GM21360 (cell line): Measurements from ENCODE around the gene PAN3.

Experiments
- ATAC-seq: cut with Tn5 transposase; IDR thresholded peaks from one replicate; pipeline ENCODE4 v1.9.1; 2021; ENCODE audit warnings: mild to moderate bottlenecking, moderate library complexity; ENCODE audit not compliant: unreplicated experiment

The PAN3 gene

DNA sequence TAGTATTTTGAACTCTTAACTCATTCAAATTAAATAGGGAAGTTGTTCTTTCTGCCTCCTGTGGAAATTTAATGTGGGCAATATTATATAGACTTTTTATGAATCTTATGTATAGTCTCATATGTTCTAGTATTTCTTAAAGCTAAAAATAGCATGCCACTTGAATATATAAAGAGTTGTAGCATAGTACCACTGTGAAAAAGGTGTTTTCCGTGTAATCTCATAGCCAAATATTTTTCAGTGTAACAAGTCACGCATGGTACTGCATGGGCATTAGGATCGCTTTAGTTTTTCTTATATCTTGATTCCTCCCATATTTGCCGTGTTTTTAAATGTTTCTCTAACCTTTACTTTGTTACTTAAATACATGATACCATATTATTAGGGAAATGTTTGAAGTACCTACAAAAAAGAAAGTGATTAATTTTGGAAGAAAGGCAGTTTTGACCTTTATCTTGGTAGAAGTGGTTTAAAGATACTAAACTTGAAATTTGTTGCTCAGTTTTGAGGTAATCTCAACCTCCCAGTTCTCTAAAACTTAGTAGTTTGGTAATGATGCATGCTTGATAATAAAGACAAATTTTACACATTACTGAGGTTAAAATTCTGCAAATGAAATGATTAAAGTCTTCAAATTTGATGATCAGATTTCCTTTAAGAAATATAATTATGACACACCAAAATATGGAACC lies 81.2 kb downstream of the PAN3 start:
- ATAC-seq: no peak

GRCh38 chr13:28220166-28220565 lies 81.8 kb downstream of the PAN3 start:
- no peak for ATAC-seq

- no peak for ATAC-seq
Measured at GRCh38 chr13:28229522-28230411, 91.4 kb downstream of the PAN3 start.

GRCh38 chr13:28231642-28232041 lies 93.3 kb downstream of the PAN3 start:
- no peak for ATAC-seq

GRCh38 chr13:28237944-28238343 lies 99.6 kb downstream of the PAN3 start:
- ATAC-seq: no peak

GRCh38 chr13:28239374-28239773 lies 101.0 kb downstream of the PAN3 start:
- ATAC-seq: no peak

- no peak for ATAC-seq
Measured at GRCh38 chr13:28245465-28245864, 107.1 kb downstream of the PAN3 start.

DNA sequence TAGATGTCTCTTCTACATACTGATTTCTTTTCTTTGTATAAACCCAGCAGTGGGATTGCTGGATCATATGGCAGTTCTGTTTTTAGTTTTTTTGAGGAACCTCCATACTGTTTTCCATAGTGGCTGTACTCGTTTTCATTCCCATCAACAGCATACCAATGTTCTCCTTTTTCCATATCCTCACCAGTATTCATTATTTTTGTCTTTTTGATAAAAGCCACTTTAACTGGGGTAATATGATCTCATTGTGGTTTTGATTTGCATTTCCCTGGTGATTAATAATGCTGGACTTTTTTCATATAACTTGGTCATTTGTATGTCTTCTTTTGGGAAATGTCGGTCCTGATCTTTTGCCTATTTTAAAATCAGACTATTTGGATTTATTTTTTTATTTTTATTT lies 108.5 kb downstream of the PAN3 start:
- no peak for ATAC-seq

DNA sequence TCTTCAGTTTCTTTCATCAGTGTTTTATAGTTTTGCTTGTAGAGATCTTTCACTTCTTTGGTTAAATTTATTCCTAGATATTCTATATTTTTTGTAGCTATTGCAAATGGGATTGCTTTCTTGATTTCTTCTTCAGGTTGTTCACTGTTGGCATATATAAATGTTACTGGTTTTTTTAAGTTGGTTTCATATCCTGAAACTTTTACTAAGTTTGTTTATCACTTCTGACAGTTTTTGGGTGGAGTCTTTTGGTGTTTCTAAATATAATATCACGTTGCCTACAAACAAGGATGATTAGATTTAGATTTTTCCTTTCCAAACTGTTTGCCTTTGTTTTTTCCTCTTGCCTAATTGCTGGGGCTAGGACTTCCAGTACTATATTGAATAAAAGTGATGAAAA lies 109.7 kb downstream of the PAN3 start:
- ATAC-seq: no peak

DNA sequence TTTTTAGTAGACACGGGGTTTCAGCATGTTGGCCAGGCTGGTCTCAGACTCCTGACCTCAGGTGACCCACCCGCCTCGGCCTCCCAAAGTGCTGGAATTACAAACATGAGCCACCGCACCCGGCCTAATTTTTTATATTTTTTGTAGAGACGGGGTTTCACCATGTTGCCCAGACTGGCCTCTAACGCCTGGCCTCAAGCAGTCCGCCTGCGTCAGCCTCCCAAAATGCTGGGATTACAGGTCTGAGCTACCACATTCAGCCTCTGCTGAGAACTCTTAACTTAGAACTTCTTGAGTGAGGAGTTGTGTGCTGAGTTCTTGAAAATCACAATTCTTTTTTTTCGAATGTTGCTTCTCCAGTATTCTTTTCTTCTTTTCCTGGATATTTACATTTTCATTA lies 112.2 kb downstream of the PAN3 start:
- no peak for ATAC-seq

- ATAC-seq: no peak
Measured at GRCh38 chr13:28251466-28251865, 113.1 kb downstream of the PAN3 start.

- ATAC-seq: no peak
Measured at GRCh38 chr13:28252547-28252946, 114.2 kb downstream of the PAN3 start.

DNA sequence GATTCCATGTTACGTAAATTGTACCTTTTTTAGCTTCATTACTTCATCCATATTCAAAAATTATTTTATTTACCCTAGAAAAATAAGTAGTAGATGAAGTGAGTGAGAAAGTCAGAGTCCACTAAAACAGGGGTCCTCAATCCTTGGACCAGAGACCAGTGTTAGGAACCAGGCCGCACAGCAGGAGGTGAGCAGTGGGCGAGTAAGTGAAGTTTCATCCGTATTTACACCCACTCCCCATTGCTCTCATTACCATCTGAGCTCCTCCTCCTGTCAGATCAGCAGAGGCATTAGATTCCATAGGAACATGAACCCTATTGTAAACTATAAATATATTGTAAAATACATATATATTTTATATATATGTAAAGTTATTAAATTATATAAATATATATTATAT lies 119.0 kb downstream of the PAN3 start:
- ATAC-seq: no peak

DNA sequence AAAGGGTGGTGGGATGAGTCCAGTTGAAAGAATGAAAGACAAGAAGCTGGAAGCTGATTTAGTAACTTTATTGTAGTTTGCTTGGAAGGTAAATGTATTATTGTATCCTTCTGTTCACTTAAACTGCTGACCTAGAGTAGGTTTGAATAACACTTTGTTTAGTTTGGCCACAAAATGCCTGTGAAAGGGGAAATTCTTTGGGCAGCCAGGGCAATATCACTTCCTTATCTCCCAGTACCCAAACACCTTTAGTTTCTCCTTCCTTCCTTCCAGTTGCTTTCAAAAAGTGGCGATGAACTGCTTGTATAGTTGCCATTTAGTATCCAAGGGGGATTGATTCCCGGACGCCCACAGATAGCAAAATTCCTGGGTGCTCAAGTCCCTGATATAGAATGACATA lies 120.1 kb downstream of the PAN3 start:
- ATAC-seq: no peak

GRCh38 chr13:28267497-28267896 lies 129.2 kb downstream of the PAN3 start:
- no peak for ATAC-seq

GRCh38 chr13:28268800-28269223 lies 130.5 kb downstream of the PAN3 start:
- peak; percentile 96 for ATAC-seq

DNA sequence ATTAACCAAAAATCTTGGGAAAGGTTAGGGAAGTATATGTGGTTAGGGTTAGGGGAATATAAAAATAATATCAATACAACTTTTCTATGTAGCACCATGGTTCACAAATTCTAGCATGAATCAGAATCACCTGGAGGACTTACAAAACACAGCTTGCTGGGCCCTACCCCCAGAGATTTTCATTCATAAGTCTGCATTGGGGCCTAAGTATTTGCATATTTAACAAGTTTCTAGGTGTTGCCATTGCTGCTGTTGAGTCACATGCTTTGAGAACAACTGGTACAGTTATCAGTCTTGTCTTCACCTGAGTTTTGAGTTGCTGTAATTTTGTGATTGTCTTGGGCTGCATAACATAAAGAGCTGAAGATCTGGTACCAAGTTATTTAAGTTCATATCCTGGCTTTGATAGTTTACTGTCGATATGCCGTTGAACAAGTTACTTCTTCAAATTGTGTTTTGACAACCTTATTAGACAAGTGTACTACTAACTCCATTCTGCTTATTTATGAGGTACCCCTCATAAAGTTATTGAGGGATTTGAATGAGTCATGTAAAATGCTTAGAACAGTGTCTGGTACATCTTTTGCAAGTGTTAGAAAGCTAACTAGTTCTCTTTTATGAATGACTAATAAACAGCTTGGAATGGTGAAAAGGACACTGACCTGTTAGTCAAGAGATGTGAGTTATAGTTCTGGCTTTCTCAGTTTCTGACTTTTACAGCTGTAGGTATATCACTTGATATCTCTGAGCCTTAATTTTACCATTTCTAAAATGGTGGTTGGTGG lies 132.9 kb downstream of the PAN3 start:
- ATAC-seq: no peak

- ATAC-seq: no peak
Measured at GRCh38 chr13:28273919-28274318, 135.6 kb downstream of the PAN3 start.

- ATAC-seq: no peak
Measured at GRCh38 chr13:28282451-28282850, 144.1 kb downstream of the PAN3 start.

DNA sequence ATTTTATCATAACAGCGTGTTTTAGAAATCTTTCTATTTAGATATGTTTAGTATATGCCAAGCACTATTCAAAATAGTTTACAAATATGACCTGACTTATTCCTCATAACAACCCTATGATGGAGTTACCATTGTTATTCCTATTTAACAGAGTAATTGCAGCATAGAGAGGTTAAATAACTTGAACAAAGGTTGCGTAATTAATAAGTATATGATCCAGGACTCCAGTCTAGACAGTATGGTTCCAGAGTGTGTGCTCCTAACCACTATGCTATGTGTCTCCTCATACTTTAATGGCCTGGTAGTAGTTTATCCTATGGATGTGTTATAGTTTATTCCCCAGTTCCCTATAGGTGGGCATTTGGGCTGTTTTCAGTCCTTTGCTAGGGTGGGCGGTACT lies 145.3 kb downstream of the PAN3 start:
- no peak for ATAC-seq

GRCh38 chr13:28286263-28286662 lies 147.9 kb downstream of the PAN3 start:
- ATAC-seq: peak; percentile 56
